Measurements from ENCODE around the gene PLPPR3.

Gene PLPPR3

GRCh38 chr19:806815-807421, 14.8 kb downstream of the PLPPR3 start:
- Histone ChIP-seq H3K27me3 (ENCODE audit: control insufficient read depth in 2 of 2, insufficient read depth in 2 of 2, low read length in 2 of 2) (no peaks in the 10 kb centered on the region), H3K9me3 (ENCODE audit: control insufficient read depth in 2 of 2, low read length in 2 of 2) (no peaks in the 10 kb centered on the region), H3K27ac (ENCODE audit: low read depth in 2 of 2, low read length in 2 of 2) (no peak overlapping the region), H3K4me3 (ENCODE audit: low read length in 2 of 2) (no peak overlapping the region), H3K4me1 (ENCODE audit: control insufficient read depth in 2 of 2, insufficient read depth in 2 of 2, low read length in 2 of 2) (peaks cover 4 to 11% of the 10 kb centered on the region in 2 donors), H3K9ac (ENCODE audit: low read depth in 1 of 2, low read length in 2 of 2) (no peak overlapping the region), H3K36me3 (ENCODE audit: control insufficient read depth in 2 of 2, insufficient read depth in 2 of 2, low read length in 2 of 2) (peaks cover 74 to 80% of the 10 kb centered on the region in 2 donors)

GRCh38 chr19:805600-806550, 15.9 kb downstream of the PLPPR3 start:
- Histone ChIP-seq H3K27ac (ENCODE audit: low read depth in 2 of 2, low read length in 2 of 2) (no peak overlapping the region), H3K9ac (ENCODE audit: low read depth in 1 of 2, low read length in 2 of 2) (no peak overlapping the region), H3K27me3 (ENCODE audit: control insufficient read depth in 2 of 2, insufficient read depth in 2 of 2, low read length in 2 of 2) (no peaks in the 10 kb centered on the region), H3K4me3 (ENCODE audit: low read length in 2 of 2) (no peak overlapping the region), H3K36me3 (ENCODE audit: control insufficient read depth in 2 of 2, insufficient read depth in 2 of 2, low read length in 2 of 2) (peaks cover 67 to 72% of the 10 kb centered on the region in 2 donors), H3K9me3 (ENCODE audit: control insufficient read depth in 2 of 2, low read length in 2 of 2) (no peaks in the 10 kb centered on the region), H3K4me1 (ENCODE audit: control insufficient read depth in 2 of 2, insufficient read depth in 2 of 2, low read length in 2 of 2) (peaks cover 15 to 20% of the 10 kb centered on the region in 2 donors)

DNA sequence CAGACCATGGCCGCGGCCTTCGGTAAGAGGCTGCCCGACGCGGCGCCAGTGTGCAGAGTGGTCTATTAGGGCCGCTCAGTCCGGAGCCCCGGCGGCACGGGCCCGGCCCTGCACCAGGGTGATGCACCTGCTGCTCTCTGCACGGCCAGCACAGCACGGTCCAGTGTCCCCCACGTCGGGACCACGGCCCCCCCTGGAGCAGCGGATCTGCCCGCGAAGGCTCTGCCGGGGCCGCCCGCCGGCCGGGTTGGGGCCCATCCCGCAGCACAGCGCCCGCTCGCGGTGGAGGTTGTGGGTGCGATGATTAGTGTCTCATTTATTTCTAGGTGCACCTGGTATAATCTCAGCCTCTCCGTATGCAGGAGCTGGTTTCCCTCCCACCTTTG, 16.6 kb downstream of the PLPPR3 start:
- Histone ChIP-seq H3K27ac (ENCODE audit: low read depth in 2 of 2, low read length in 2 of 2) (no peak overlapping the region), H3K4me3 (ENCODE audit: low read length in 2 of 2) (no peak overlapping the region), H3K9ac (ENCODE audit: low read depth in 1 of 2, low read length in 2 of 2) (no peak overlapping the region), H3K9me3 (ENCODE audit: control insufficient read depth in 2 of 2, low read length in 2 of 2) (no peaks in the 10 kb centered on the region), H3K36me3 (ENCODE audit: control insufficient read depth in 2 of 2, insufficient read depth in 2 of 2, low read length in 2 of 2) (peaks cover 66 to 69% of the 10 kb centered on the region in 2 donors), H3K4me1 (ENCODE audit: control insufficient read depth in 2 of 2, insufficient read depth in 2 of 2, low read length in 2 of 2) (peaks cover 22 to 27% of the 10 kb centered on the region in 2 donors), H3K27me3 (ENCODE audit: control insufficient read depth in 2 of 2, insufficient read depth in 2 of 2, low read length in 2 of 2) (no peaks in the 10 kb centered on the region)

DNA sequence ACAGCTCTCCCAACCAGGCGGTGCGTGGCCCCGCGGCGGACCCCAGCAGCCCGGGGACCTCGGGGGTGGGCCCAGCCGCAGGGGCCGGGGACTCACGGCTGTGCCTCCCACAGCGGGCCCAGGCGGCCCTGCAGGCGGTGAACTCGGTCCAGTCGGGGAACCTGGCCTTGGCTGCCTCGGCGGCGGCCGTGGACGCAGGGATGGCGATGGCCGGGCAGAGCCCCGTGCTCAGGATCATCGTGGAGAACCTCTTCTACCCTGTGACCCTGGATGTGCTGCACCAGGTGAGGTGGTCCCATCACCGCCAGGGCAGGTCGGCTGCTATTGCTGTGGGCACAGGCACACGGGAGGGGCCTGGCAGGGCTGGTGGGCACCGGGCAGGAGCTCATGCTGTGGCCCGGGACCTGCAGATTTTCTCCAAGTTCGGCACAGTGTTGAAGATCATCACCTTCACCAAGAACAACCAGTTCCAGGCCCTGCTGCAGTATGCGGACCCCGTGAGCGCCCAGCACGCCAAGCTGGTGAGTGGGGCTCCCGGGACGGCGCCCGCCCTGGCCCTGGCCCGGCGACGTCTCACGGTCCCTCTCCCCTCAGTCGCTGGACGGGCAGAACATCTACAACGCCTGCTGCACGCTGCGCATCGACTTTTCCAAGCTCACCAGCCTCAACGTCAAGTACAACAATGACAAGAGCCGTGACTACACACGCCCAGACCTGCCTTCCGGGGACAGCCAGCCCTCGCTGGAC, 17.2 kb downstream of the PLPPR3 start:
- no peak overlapping the region for H3K9ac ChIP-seq (ENCODE audit: low read depth in 1 of 2, low read length in 2 of 2)

DNA sequence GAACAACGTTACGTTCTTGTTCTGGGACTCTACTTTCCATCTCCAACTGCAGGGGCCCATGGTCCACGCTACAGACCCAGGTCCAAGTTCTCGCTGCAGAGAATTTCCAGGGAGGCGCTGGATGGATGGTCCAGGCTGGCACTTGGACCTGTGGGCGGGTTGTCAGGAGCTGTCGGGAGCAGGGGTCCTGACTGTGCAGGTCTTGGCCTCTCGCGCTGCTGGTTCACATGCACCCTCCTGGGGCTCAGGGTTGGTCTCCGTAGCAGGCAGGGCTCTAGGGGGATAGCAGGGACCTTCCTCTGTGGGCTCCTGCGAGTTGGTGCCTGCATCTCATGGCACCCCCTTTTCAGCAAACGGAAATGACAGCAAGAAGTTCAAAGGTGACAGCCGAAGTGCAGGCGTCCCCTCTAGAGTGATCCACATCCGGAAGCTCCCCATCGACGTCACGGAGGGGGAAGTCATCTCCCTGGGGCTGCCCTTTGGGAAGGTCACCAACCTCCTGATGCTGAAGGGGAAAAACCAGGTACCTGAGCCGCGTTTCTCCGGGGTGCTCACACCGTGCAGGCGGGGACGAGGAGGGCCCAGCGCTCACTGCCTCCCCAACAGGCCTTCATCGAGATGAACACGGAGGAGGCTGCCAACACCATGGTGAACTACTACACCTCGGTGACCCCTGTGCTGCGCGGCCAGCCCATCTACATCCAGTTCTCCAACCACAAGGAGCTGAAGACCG, 17.9 kb downstream of the PLPPR3 start:
- Histone ChIP-seq H3K27me3 (ENCODE audit: control insufficient read depth in 2 of 2, insufficient read depth in 2 of 2, low read length in 2 of 2) (no peaks in the 10 kb centered on the region), H3K4me1 (ENCODE audit: control insufficient read depth in 2 of 2, insufficient read depth in 2 of 2, low read length in 2 of 2) (peaks cover 33 to 40% of the 10 kb centered on the region in 2 donors), H3K9ac (ENCODE audit: low read depth in 1 of 2, low read length in 2 of 2) (no peak overlapping the region), H3K36me3 (ENCODE audit: control insufficient read depth in 2 of 2, insufficient read depth in 2 of 2, low read length in 2 of 2) (peaks cover 62 to 64% of the 10 kb centered on the region in 2 donors), H3K9me3 (ENCODE audit: control insufficient read depth in 2 of 2, low read length in 2 of 2) (no peaks in the 10 kb centered on the region), H3K4me3 (ENCODE audit: low read length in 2 of 2) (no peak overlapping the region), H3K27ac (ENCODE audit: low read depth in 2 of 2, low read length in 2 of 2) (no peak overlapping the region)

More for the DNA sequence above, 17.2 kb downstream of the PLPPR3 start:
- H3K36me3 ChIP-seq (ENCODE audit: control insufficient read depth in 2 of 2, insufficient read depth in 2 of 2, low read length in 2 of 2), result peaks cover 65 to 66% of the 10 kb centered on the region in 2 donors
- H3K4me1 ChIP-seq (ENCODE audit: control insufficient read depth in 2 of 2, insufficient read depth in 2 of 2, low read length in 2 of 2), result peaks cover 28 to 32% of the 10 kb centered on the region in 2 donors
- H3K4me3 ChIP-seq (ENCODE audit: low read length in 2 of 2), result no peak overlapping the region
- H3K9me3 ChIP-seq (ENCODE audit: control insufficient read depth in 2 of 2, low read length in 2 of 2), result no peaks in the 10 kb centered on the region
- H3K27ac ChIP-seq (ENCODE audit: low read depth in 2 of 2, low read length in 2 of 2), result no peak overlapping the region
- H3K27me3 ChIP-seq (ENCODE audit: control insufficient read depth in 2 of 2, insufficient read depth in 2 of 2, low read length in 2 of 2), result no peaks in the 10 kb centered on the region

DNA sequence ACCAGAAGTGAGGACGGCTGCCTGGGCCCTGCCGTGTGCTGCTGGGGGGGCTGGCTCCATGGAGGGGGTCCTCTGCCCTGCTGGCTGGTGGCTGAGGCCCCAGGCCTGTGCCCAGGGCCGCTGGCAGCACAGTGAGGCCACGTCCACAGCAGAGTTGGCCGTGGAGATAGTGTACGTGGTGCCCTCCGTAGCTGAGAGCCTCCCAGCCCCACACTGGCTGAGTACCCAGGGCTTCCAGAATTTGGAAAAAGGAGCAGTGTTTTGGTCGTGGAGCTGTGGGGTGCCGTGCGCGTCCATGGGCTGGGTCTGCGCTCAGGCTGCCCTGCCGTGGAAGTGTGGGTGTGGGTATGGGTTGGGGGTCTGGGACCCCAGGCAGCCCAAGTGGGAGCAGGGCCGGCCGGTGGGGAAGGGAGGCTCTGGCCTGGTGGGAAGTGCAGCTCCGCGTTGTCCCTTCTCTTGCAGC, 18.6 kb downstream of the PLPPR3 start:
- Histone ChIP-seq H3K27me3 (ENCODE audit: control insufficient read depth in 2 of 2, insufficient read depth in 2 of 2, low read length in 2 of 2) (no peaks in the 10 kb centered on the region), H3K27ac (ENCODE audit: low read depth in 2 of 2, low read length in 2 of 2) (no peak overlapping the region), H3K9ac (ENCODE audit: low read depth in 1 of 2, low read length in 2 of 2) (no peak overlapping the region), H3K36me3 (ENCODE audit: control insufficient read depth in 2 of 2, insufficient read depth in 2 of 2, low read length in 2 of 2) (peaks cover 58 to 59% of the 10 kb centered on the region in 2 donors), H3K4me3 (ENCODE audit: low read length in 2 of 2) (no peak overlapping the region), H3K4me1 (ENCODE audit: control insufficient read depth in 2 of 2, insufficient read depth in 2 of 2, low read length in 2 of 2) (peaks cover 33 to 47% of the 10 kb centered on the region in 2 donors), H3K9me3 (ENCODE audit: control insufficient read depth in 2 of 2, low read length in 2 of 2) (no peaks in the 10 kb centered on the region)

GRCh38 chr19:802498-803098, 19.2 kb downstream of the PLPPR3 start:
- peak overlapping the region in 1 of 2 donors; percentile 48 for H3K27ac ChIP-seq (ENCODE audit: low read depth in 2 of 2, low read length in 2 of 2)
- H3K27me3 ChIP-seq (ENCODE audit: control insufficient read depth in 2 of 2, insufficient read depth in 2 of 2, low read length in 2 of 2), result no peaks in the 10 kb centered on the region
- H3K9ac ChIP-seq (ENCODE audit: low read depth in 1 of 2, low read length in 2 of 2), result no peak overlapping the region
- no peaks in the 10 kb centered on the region for H3K9me3 ChIP-seq (ENCODE audit: control insufficient read depth in 2 of 2, low read length in 2 of 2)
- peaks cover 53 to 54% of the 10 kb centered on the region in 2 donors for H3K36me3 ChIP-seq (ENCODE audit: control insufficient read depth in 2 of 2, insufficient read depth in 2 of 2, low read length in 2 of 2)
- H3K4me3 ChIP-seq (ENCODE audit: low read length in 2 of 2), result no peak overlapping the region
- H3K4me1 ChIP-seq (ENCODE audit: control insufficient read depth in 2 of 2, insufficient read depth in 2 of 2, low read length in 2 of 2), result peaks cover 33 to 47% of the 10 kb centered on the region in 2 donors

- no peak overlapping the region for H3K9ac ChIP-seq (ENCODE audit: low read depth in 1 of 2, low read length in 2 of 2)
- no peaks in the 10 kb centered on the region for H3K27me3 ChIP-seq (ENCODE audit: control insufficient read depth in 2 of 2, insufficient read depth in 2 of 2, low read length in 2 of 2)
- peak overlapping the region in 1 of 2 donors; percentile 48 for H3K27ac ChIP-seq (ENCODE audit: low read depth in 2 of 2, low read length in 2 of 2)
- no peaks in the 10 kb centered on the region for H3K9me3 ChIP-seq (ENCODE audit: control insufficient read depth in 2 of 2, low read length in 2 of 2)
- peaks cover 33 to 47% of the 10 kb centered on the region in 2 donors for H3K4me1 ChIP-seq (ENCODE audit: control insufficient read depth in 2 of 2, insufficient read depth in 2 of 2, low read length in 2 of 2)
- no peak overlapping the region for H3K4me3 ChIP-seq (ENCODE audit: low read length in 2 of 2)
- peaks cover 47% of the 10 kb centered on the region in 2 donors for H3K36me3 ChIP-seq (ENCODE audit: control insufficient read depth in 2 of 2, insufficient read depth in 2 of 2, low read length in 2 of 2)
Observed at GRCh38 chr19:801861-802497, 19.8 kb downstream of the PLPPR3 start.
